GM12891 (cell line): ENCODE results near the gene CUL7.

Source experiments
- PAX5 ChIP-seq: IDR thresholded peaks from 2 replicates; pipeline ENCODE4 v1.6.1; 2011; ENCODE audit warnings: low read length, moderate library complexity, mild to moderate bottlenecking; ENCODE audit not compliant: insufficient read depth, severe bottlenecking
- POLR2A ChIP-seq: IDR thresholded peaks from 2 replicates; pipeline ENCODE4 v1.6.1; 2011; ENCODE audit warnings: low read depth, low read length, control low read depth
- POLR2AphosphoS5 ChIP-seq: IDR thresholded peaks from 2 replicates; pipeline ENCODE4 v1.6.1; 2011; ENCODE audit warnings: low read depth, low read length, control low read depth
- POU2F2 ChIP-seq: IDR thresholded peaks from 2 replicates; pipeline ENCODE4 v1.6.1; 2011; ENCODE audit warnings: low read depth, mild to moderate bottlenecking, control low read depth, low read length, moderate library complexity
- SPI1 ChIP-seq: IDR thresholded peaks from 2 replicates; pipeline ENCODE4 v1.6.1; 2011; ENCODE audit warnings: low read depth, low read length, control low read depth
- TAF1 ChIP-seq: IDR thresholded peaks from 2 replicates; pipeline ENCODE4 v1.6.1; 2011; ENCODE audit warnings: low read depth, low read length, control low read depth

DNA sequence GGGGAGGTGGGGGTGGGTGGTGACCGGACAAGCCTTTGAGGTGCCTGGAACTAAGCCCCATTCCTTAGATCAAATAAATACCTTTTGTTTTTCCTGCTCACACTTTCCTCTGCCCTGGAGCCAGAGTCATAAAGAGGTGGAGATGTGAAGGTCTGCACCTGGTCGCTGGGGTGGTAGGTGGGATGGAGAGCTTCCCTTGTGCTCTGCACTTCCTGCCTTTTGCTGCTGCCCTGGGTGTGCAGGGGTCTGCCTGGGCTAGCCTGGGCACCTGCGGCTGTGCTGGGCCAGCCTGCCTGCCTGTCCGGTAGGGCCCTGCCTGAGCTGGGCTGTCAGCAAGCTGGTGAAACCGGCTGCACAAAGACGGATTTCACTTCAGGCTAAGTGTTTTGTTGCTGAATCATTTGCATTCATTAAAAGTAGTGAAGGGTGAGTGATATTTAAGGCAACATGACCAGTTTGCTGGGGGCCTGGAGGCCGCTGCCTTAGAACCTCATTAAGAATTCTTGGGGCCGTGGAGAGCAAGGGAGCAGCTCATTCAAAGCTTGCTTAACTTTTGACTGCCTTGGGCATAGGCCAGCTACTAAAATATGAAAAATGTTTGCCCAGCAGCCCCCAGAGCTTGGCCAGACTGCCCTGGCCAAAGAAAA lies 42.9 kb upstream of the CUL7 start:
- TF ChIP-seq POLR2A = no peak
- no peak for TF ChIP-seq POU2F2
- TF ChIP-seq PAX5 = no peak
- TF ChIP-seq POLR2AphosphoS5 = no peak
- no peak for TF ChIP-seq SPI1
- TF ChIP-seq TAF1 = no peak
